ENCODE data around the gene AAMP.

DNA sequence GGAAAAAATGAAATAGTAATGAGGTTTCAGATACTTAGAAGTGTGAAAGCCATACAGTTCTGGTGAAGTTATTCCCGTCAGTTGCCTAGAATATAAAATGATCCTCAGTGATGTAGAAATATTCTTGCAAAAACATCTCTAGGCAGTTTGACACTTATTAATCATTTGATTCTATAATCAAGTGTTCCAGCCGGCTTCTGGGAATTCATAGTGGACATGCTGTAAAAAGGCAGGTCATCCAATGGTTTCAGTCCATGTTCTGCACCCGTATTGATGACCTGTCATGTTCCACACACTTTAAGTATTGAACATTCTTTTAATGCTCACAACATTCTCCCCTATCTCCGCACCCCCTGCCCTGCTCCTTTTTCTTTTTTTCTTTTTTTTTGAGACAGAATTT, 33.1 kb downstream of the AAMP start:
- TF ChIP-seq EZH2 (IDR thresholded peaks at IDR 0.05; ENCODE audit: borderline replicate concordance), result no peak
- TF ChIP-seq, protein P1, sequence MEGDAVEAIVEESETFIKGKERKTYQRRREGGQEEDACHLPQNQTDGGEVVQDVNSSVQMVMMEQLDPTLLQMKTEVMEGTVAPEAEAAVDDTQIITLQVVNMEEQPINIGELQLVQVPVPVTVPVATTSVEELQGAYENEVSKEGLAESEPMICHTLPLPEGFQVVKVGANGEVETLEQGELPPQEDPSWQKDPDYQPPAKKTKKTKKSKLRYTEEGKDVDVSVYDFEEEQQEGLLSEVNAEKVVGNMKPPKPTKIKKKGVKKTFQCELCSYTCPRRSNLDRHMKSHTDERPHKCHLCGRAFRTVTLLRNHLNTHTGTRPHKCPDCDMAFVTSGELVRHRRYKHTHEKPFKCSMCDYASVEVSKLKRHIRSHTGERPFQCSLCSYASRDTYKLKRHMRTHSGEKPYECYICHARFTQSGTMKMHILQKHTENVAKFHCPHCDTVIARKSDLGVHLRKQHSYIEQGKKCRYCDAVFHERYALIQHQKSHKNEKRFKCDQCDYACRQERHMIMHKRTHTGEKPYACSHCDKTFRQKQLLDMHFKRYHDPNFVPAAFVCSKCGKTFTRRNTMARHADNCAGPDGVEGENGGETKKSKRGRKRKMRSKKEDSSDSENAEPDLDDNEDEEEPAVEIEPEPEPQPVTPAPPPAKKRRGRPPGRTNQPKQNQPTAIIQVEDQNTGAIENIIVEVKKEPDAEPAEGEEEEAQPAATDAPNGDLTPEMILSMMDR (IDR thresholded peaks at IDR 0.05; ENCODE audit: poor library complexity), result no peak

Measured in hepatocyte (in vitro differentiated cells).